ENCODE measurements around the gene C2CD5.
"Not testable (repeated sequence)": the region's sequence is repeated elsewhere in the genome, so short reads cannot be mapped to it uniquely, and the experiment has no call there.

C2CD5 gene

GRCh38 chr12:22488478-22488877 is 55.9 kb downstream of the C2CD5 start:
- Histone ChIP-seq H4K20me1 (ENCODE audit: insufficient read depth, low read length) (no peaks in the 10 kb centered on the region), H3K4me3 (ENCODE audit: low read length) (no peak overlapping the region), H3K4me2 (ENCODE audit: low read length) (no peak overlapping the region), H3K9ac (ENCODE audit: low read length) (no peak overlapping the region), H3K27me3 (ENCODE audit: low read depth, low read length) (no peaks in the 10 kb centered on the region), H3K27ac (ENCODE audit: low read length) (no peak overlapping the region), H2AFZ (ENCODE audit: low read depth, low read length) (no peak overlapping the region), H3K4me1 (ENCODE audit: low read length) (peaks cover 10% of the 10 kb centered on the region; the same call in 1 of the 2 replicates), H3K79me2 (ENCODE audit: low read length) (no peaks in the 10 kb centered on the region), H3K9me3 (ENCODE audit: insufficient read depth, low read length) (no peaks in the 10 kb centered on the region), H3K36me3 (replicated peaks; ENCODE audit: low read depth, low read length) (peaks cover 25% of the 10 kb centered on the region)
- TF ChIP-seq EZH2phosphoT487 (IDR thresholded peaks at IDR 0.05; ENCODE audit: low read depth): no peak
- TF ChIP-seq, protein P1, sequence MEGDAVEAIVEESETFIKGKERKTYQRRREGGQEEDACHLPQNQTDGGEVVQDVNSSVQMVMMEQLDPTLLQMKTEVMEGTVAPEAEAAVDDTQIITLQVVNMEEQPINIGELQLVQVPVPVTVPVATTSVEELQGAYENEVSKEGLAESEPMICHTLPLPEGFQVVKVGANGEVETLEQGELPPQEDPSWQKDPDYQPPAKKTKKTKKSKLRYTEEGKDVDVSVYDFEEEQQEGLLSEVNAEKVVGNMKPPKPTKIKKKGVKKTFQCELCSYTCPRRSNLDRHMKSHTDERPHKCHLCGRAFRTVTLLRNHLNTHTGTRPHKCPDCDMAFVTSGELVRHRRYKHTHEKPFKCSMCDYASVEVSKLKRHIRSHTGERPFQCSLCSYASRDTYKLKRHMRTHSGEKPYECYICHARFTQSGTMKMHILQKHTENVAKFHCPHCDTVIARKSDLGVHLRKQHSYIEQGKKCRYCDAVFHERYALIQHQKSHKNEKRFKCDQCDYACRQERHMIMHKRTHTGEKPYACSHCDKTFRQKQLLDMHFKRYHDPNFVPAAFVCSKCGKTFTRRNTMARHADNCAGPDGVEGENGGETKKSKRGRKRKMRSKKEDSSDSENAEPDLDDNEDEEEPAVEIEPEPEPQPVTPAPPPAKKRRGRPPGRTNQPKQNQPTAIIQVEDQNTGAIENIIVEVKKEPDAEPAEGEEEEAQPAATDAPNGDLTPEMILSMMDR (IDR thresholded peaks at IDR 0.05; ENCODE audit: low read depth, low read length): no peak

DNA sequence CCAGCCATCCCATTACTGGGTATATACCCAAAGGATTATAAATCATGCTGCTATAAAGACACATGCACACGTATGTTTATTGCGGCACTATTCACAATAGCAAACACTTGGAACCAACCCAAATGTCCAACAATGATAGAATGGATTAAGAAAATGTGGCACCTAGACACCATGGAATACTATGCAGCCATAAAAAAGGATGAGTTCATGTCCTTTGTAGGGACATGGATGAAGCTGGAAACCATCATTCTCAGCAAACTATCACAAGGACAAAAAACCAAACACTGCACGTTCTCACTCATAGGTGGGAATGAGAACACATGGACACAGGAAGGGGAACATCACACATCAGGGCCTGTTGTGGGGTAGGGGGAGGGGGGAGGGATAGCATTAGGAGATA is 56.7 kb downstream of the C2CD5 start:
- H3K9ac ChIP-seq (ENCODE audit: low read length); H4K20me1 ChIP-seq (ENCODE audit: insufficient read depth, low read length); H3K9me3 ChIP-seq (ENCODE audit: insufficient read depth, low read length); H3K27me3 ChIP-seq (ENCODE audit: low read depth, low read length); H3K4me2 ChIP-seq (ENCODE audit: low read length); H3K79me2 ChIP-seq (ENCODE audit: low read length); H3K4me1 ChIP-seq (ENCODE audit: low read length); H2AFZ ChIP-seq (ENCODE audit: low read depth, low read length); H3K27ac ChIP-seq (ENCODE audit: low read length); H3K4me3 ChIP-seq (ENCODE audit: low read length): not testable (repeated sequence)
- H3K36me3 ChIP-seq (replicated peaks; ENCODE audit: low read depth, low read length): peaks cover 22% of the 10 kb centered on the region

GRCh38 chr12:22481547-22482104 is 62.7 kb downstream of the C2CD5 start:
- no peaks in the 10 kb centered on the region for H3K79me2 ChIP-seq (ENCODE audit: low read length)
- H3K9ac ChIP-seq (ENCODE audit: low read length): no peak overlapping the region
- peaks cover 20% of the 10 kb centered on the region for H3K36me3 ChIP-seq (replicated peaks; ENCODE audit: low read depth, low read length)
- no peaks in the 10 kb centered on the region for H4K20me1 ChIP-seq (ENCODE audit: insufficient read depth, low read length)
- no peaks in the 10 kb centered on the region for H3K9me3 ChIP-seq (ENCODE audit: insufficient read depth, low read length)
- no peak overlapping the region for H3K27ac ChIP-seq (ENCODE audit: low read length)
- H3K4me2 ChIP-seq (ENCODE audit: low read length): no peak overlapping the region
- no peak for TF ChIP-seq EZH2phosphoT487 (IDR thresholded peaks at IDR 0.05; ENCODE audit: low read depth)
- TF ChIP-seq, protein P1 (IDR thresholded peaks at IDR 0.05; ENCODE audit: low read depth, low read length): no peak
- H3K4me3 ChIP-seq (ENCODE audit: low read length): no peak overlapping the region
- H3K27me3 ChIP-seq (ENCODE audit: low read depth, low read length): no peaks in the 10 kb centered on the region
- no peak overlapping the region for H2AFZ ChIP-seq (ENCODE audit: low read depth, low read length)
- H3K4me1 ChIP-seq (ENCODE audit: low read length): no peaks in the 10 kb centered on the region

DNA sequence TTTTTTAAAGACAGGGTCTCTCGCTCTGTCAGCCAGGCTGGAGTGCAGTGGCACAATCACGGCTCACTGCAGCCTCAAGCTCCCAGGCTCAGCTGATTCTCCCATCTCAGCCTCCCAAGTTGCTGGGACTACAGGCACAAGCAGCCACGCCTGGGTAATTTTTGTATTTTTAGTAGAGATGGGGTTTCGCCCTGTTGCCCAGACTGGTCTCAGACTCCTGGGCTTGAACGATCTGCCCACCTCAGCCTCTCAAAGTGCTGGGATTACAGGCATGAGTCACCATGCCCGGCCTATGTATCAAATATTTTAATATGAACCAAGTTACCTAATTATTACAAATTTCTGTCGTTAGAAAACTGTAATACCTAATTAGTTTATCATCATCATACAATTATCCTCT is 63.5 kb downstream of the C2CD5 start:
- not testable (repeated sequence) for H3K79me2 ChIP-seq (ENCODE audit: low read length); H2AFZ ChIP-seq (ENCODE audit: low read depth, low read length); H3K4me1 ChIP-seq (ENCODE audit: low read length); H3K4me3 ChIP-seq (ENCODE audit: low read length); H3K9ac ChIP-seq (ENCODE audit: low read length); H3K9me3 ChIP-seq (ENCODE audit: insufficient read depth, low read length); H3K27me3 ChIP-seq (ENCODE audit: low read depth, low read length); H3K4me2 ChIP-seq (ENCODE audit: low read length); H4K20me1 ChIP-seq (ENCODE audit: insufficient read depth, low read length); H3K27ac ChIP-seq (ENCODE audit: low read length)
- H3K36me3 ChIP-seq (replicated peaks; ENCODE audit: low read depth, low read length): peaks cover 20% of the 10 kb centered on the region

DNA sequence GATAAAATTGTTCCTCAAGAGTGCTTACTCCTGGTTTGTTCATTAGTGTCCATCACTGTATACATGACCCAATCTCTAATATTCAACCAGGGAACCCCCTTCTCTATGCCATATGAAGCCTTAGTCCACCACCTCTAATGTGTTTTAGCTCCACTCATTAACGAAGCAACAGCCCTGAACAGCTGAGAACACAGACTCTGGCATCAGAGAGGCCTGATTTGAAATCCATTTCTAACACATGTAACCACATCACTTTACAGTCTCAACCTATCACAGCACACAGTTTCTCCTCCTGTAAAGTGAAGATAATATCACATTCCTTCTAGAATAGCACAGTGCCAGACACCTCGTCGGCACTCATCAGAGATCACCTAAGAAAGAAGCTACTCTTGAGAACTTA is 64.3 kb downstream of the C2CD5 start:
- H3K36me3 ChIP-seq (replicated peaks; ENCODE audit: low read depth, low read length): peaks cover 20% of the 10 kb centered on the region
- no peaks in the 10 kb centered on the region for H3K4me1 ChIP-seq (ENCODE audit: low read length)

More for the DNA sequence above, 64.3 kb downstream of the C2CD5 start:
- H4K20me1 ChIP-seq (ENCODE audit: insufficient read depth, low read length): no peaks in the 10 kb centered on the region
- no peak overlapping the region for H3K4me3 ChIP-seq (ENCODE audit: low read length)
- H3K9ac ChIP-seq (ENCODE audit: low read length): no peak overlapping the region
- no peaks in the 10 kb centered on the region for H3K79me2 ChIP-seq (ENCODE audit: low read length)
- no peak overlapping the region for H3K27ac ChIP-seq (ENCODE audit: low read length)
- TF ChIP-seq EZH2phosphoT487 (IDR thresholded peaks at IDR 0.05; ENCODE audit: low read depth): no peak
- TF ChIP-seq, protein P1 (IDR thresholded peaks at IDR 0.05; ENCODE audit: low read depth, low read length): no peak
- no peaks in the 10 kb centered on the region for H3K27me3 ChIP-seq (ENCODE audit: low read depth, low read length)
- H3K4me2 ChIP-seq (ENCODE audit: low read length): no peak overlapping the region
- no peaks in the 10 kb centered on the region for H3K9me3 ChIP-seq (ENCODE audit: insufficient read depth, low read length)
- no peak overlapping the region for H2AFZ ChIP-seq (ENCODE audit: low read depth, low read length)

Data from OCI-LY3 (cell line).